HTR-8/SVneo (cell line): ENCODE results near the gene HOXA5.

Experiments
- DNase-seq: peaks from one replicate; pipeline ENCODE4 v3.0.0; 2011; ENCODE audit warnings: low spot score, mixed read lengths; ENCODE audit not compliant: insufficient read length
- FAIRE-seq: peaks from 2 replicates; lab custom pipeline; 2011; peaks lifted over from hg19 to GRCh38; lab: Jason Lieb, UNC

Gene HOXA5

GRCh38 chr7:27124096-27124901 lies 19.2 kb downstream of the HOXA5 start:
- DNase-seq = no peak

GRCh38 chr7:27123477-27124053 lies 19.9 kb downstream of the HOXA5 start:
- DNase-seq = no peak
- no peak for FAIRE-seq

More at GRCh38 chr7:27124096-27124901, 19.2 kb downstream of the HOXA5 start:
- peak; percentile 76 for FAIRE-seq

- DNase-seq (no peak), FAIRE-seq (no peak)
These were observed 20.4 kb downstream of the HOXA5 start for GRCh38 chr7:27123007-27123476.

GRCh38 chr7:27122077-27122910 lies 21.2 kb downstream of the HOXA5 start:
- DNase-seq (no peak), FAIRE-seq (no peak)

- FAIRE-seq (no peak), DNase-seq (no peak)
These were observed 21.8 kb downstream of the HOXA5 start for GRCh38 chr7:27121684-27122076.

GRCh38 chr7:27119412-27119911 lies 24.0 kb downstream of the HOXA5 start:
- FAIRE-seq (no peak), DNase-seq (no peak)

GRCh38 chr7:27118580-27118979 lies 24.9 kb downstream of the HOXA5 start:
- no peak for FAIRE-seq

DNA sequence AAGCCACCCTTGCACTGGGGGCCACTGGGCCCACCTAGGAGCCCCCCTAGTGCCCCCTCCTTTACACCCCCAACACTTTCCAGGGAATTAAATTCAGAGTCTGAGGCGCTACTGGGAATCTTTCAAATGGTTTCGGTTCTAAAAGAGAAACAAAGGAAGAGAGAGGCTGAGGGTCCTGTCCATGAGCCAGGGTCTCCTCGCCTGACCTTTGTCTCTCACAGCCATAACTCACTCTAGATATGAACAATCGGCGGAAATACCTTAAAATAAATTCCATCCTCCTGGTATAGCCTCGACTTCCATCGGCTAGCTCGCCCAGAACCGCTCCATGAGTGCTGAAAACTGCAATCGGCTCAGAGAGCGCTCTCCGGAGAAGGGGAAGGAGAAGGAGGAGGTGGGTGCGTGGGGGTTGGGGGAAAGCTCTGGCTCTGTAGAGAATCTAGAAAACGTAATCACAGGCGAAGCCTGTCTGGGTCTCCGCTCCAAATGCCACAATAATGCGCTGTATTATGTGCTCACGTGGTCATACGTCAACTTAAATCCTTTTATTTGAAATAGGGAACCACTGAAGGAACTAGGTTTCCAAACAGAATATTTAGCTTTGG lies 25.5 kb downstream of the HOXA5 start:
- no peak for FAIRE-seq
- no peak for DNase-seq

More at GRCh38 chr7:27118580-27118979, 24.9 kb downstream of the HOXA5 start:
- no peak for DNase-seq

GRCh38 chr7:27116962-27117886 lies 26.3 kb downstream of the HOXA5 start:
- FAIRE-seq (no peak), DNase-seq (no peak)

- DNase-seq (no peak), FAIRE-seq (no peak)
These were observed 27.2 kb downstream of the HOXA5 start for GRCh38 chr7:27116031-27116961.

- peak; percentile 66 for DNase-seq
- FAIRE-seq = no peak
These were observed 28.1 kb downstream of the HOXA5 start for GRCh38 chr7:27115221-27116026.

- DNase-seq = no peak
- no peak for FAIRE-seq
These were observed 28.6 kb downstream of the HOXA5 start for GRCh38 chr7:27114881-27115220.

GRCh38 chr7:27113991-27114769 lies 29.3 kb downstream of the HOXA5 start:
- DNase-seq = no peak
- FAIRE-seq = no peak

GRCh38 chr7:27112955-27113949 lies 30.2 kb downstream of the HOXA5 start:
- FAIRE-seq (peak; percentile 44), DNase-seq (peak; percentile 71)

- no peak for FAIRE-seq
- no peak for DNase-seq
These were observed 31.1 kb downstream of the HOXA5 start for GRCh38 chr7:27112361-27112760.
